Left hindlimb (tissue), 1 donor: ENCODE data around the gene FCRL2.
"Not testable (repeated sequence)": the region's sequence is repeated elsewhere in the genome, so short reads cannot be mapped to it uniquely, and the experiment has no call there.

Experiments used
- DNase-seq: peaks from one replicate; pipeline ENCODE4 v3.0.0-alpha.2; 2018

Gene FCRL2

DNA sequence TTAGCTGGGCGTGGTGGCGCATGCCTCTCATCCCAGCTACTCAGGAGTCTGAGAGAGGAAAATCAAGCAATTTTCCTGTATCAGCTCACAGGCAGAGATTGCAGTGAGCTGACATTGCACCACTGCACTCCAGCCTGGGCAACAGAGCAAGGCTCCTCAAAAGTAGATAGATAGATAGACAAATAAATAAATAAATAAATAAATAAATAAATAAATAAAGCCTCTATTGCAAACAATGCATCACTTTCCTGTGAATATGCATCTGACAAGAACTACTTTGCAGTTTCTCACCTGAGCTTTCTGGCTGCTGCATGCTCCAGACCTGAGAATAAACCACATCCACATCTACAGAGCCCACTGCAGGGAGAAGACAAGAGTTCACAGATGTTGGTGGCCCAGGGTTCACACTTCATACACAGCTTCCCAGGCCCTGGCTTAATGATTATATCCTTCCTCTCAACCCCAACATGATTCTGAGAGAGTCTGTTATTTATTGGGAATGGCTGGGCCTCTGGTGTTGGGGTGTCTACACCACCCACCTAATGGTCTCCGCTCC is 28.6 kb downstream of the FCRL2 start:
- DNase-seq = no peak

GRCh38 chr1:157739229-157739901 is 37.6 kb downstream of the FCRL2 start:
- DNase-seq = no peak

DNA sequence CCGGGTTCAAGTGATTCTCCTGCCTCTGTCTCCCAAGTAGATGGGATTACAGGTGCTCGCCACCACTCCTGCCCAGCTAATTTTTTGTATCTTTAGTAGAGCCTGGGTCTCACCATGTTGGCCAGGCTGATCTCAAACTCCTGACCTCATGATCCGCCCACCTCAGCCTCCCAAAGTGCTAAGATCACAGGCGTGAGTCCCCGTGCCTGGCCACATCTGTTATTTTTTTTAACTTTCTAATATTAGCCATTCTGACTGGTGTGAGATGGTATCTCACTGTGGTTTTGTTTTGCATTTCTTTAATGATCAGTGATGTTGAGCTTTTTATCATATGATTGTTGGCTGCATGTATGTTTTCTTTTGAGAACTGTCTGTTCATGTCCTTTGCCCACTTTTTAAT is 40.9 kb downstream of the FCRL2 start:
- DNase-seq = not testable (repeated sequence)

DNA sequence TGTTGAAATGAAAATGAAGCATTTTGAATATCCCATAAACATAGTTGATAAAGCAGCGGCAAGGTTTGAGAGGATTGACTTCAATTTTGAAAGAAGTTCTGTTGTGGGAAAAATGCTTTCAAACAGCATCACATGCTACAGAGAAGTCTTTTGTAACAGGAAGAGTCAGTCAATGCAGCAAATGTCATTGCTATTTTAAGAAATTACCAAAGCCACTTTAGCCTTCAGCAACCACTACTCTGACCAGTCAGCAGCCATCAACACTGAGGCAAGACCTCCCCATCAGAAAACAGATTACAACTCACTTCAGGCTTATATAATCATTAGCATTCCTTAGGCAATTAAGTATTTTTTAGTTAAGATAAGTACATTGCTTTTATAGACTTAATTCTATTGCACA is 42.6 kb downstream of the FCRL2 start:
- DNase-seq = no peak

- DNase-seq = no peak
Measured at GRCh38 chr1:157732755-157733154, 44.2 kb downstream of the FCRL2 start.

DNA sequence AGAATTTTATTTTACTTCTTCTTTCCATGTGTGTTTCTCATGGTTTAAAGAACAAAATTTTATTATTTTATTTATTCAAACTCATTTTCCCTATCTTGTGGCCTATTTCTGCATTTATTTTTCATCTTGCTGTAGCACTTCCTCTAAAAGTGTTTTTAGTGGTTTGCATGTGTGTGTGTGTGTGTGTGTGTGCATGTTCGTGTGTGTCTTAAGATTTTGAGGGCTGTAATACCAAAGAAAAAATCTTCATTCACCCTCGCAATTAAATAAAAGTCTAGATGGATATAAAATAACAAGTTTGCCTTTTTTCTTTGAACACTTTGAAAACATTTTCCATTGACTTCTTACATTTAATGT is 51.7 kb downstream of the FCRL2 start:
- no peak for DNase-seq

DNA sequence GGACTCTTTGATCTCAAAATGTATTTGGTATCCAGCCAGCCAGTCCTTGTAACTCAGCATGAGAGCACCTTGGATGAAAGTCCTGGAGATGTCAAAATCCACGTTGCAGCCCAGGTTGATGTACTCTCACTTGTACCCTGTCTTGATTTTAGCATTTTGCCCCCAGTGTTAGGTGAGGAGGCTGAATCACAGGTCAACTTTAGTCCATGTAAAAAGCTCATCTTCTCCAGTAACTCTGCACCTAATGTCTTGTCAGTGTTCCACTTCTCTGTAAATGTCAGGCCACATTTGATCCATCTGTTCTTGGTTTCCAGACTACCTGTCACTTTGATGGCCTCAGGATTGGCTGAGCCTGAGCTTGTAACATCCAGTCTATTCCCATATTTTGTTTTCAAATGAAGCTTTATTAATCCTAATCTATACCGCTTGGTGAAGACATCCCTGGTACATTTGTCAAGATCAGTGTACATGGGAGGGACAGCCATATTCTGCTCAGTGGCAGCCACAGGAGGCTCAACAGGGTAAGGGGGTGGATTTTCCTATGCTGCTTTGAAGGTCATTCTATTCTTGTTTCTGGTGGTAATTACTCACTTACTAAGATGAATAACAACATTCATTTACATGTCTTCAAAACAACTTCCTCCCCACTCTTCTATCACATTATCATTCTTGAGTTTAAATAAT is 52.3 kb downstream of the FCRL2 start:
- no peak for DNase-seq

DNA sequence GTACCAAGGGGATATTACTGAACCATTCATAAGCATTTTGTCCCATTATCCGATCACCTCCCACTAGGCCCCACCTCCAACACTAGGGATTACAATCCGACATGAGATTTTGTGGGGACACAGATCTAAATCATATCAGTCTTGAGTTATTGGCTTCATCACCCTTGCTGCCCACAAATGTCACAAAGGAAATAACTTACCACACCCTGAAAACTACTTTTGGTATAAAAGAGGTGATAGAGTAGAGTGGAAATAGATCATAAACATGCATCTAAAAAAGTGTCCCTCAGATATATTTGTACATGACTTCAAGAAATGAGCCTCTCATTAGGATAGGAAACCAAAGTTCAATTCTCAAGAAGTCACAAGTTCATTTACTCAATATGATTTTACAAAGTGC is 53.8 kb downstream of the FCRL2 start:
- no peak for DNase-seq

- no peak for DNase-seq
Measured at GRCh38 chr1:157721985-157722384, 54.9 kb downstream of the FCRL2 start.

- no peak for DNase-seq
Measured at GRCh38 chr1:157715736-157716135, 61.2 kb downstream of the FCRL2 start.

DNA sequence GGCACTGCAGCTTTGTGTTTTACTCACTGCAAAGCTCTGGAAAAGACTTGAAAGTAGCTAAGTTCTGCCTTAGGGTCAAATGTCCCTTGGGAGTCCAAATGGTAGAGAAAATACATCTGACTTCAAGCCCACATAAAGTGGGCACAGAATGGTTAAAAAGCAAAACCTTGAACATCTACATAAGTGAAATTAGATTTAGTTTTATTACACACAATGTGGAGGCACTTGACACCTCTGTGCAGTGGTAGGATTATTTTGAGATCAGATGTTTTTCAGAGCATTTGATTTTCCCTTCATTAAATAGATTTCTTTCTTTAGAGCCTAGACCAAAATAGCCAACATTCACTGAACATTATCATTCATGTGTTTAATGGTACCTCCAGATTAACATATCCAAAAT is 65.1 kb downstream of the FCRL2 start:
- DNase-seq = no peak

GRCh38 chr1:157704878-157705277 is 72.1 kb downstream of the FCRL2 start:
- DNase-seq = no peak

DNA sequence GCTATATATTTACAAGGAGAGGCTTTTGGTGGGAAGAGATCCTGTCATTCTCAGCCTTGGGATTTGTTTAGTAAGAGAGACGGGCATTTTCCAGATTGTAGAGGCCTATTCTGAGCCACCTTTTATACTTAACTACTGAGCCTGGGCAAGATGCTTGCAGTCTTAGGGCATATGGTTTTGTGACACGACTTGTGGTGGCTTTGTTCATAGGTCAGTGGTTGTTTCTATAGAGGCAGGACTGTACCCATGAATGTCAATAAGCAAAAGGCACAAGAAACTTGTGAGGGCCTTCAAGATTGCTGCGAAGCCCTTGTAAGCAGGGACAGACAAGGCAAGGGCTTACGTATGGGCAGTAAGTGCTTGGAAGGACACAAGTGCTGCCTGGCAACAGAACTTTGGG is 73.0 kb downstream of the FCRL2 start:
- no peak for DNase-seq

GRCh38 chr1:157702308-157702825 is 74.6 kb downstream of the FCRL2 start:
- no peak for DNase-seq

DNA sequence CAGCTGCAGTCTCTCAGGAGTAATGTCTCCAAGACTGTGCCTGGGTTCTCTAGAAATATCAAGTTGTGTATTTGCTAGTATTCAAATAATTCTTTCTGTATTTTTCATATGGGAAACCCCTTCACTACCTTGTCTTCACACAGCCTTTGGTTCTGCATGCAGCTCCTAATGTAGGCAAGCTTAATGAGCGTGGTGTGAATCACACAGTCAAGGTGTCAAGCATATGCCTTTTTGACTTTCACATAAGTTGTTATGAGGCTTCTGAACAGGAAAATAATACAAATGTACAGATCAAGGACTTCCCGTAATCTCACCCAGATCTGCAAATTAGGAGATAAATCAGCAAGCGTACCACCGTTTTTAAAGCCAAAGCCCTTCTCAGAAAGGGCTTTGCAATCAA is 76.2 kb downstream of the FCRL2 start, which contains the start of gene FCRL3:
Gene FCRL3, minus strand, starts transcription at position 38 of the 400 bp plus-strand sequence. CDS start 280 bp downstream, outside the sequence.
- DNase-seq = no peak

DNA sequence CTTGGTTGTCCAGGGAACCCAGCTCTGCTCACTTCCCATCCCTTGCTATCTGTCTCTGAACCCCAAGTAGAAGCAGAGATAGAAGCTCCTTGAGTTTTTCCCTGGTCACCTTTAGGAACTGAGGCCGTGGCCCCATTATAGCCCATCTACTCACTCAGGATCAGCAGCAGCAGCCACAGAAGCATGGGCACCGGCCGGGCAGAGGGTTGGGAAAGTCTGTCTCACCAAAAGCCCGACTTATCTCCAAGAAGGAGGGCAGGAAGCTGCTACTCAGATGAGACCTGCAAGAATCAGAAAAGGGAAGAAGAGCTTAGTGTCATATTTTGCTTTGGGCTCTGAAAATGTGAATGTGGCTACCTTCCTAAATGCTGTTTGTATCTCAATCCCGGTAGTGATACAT is 76.6 kb downstream of the FCRL2 start:
- no peak for DNase-seq

DNA sequence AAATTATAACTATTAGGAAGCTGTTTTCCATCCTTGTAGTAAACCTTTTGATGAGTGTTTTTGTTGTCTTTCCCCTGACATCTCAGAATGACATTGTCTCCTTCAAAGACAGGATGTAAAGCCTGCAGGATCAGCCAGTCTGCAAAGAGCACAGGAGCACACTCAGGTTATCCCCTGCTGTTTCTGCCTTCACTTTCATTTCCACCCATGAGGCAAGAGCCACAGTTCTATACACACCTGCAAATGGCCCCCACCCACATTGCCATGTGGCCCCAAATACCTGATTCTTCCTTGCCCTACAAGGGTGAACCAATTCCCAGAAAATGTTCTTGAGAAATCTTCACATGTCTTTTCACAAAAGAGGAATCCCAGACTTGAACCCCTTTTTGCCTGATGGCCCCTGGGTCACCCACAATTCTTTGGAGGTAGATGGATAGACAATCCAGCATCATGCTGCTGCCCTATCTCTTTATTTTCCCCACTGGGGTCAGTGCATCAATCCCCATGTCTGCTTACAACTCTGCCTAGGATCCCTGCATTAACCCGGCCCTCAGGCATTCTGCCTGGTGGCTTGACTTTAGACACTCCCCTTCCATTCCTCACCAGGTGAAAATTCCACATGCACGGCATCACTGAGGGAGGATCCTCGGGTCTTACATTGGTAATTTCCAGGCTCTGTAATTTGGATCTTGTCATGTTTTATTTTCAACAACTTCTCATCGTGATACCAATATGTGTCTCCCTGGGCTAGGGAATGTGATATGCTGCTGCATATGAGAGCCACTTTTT is 79.0 kb downstream of the FCRL2 start:
- DNase-seq = no peak

DNA sequence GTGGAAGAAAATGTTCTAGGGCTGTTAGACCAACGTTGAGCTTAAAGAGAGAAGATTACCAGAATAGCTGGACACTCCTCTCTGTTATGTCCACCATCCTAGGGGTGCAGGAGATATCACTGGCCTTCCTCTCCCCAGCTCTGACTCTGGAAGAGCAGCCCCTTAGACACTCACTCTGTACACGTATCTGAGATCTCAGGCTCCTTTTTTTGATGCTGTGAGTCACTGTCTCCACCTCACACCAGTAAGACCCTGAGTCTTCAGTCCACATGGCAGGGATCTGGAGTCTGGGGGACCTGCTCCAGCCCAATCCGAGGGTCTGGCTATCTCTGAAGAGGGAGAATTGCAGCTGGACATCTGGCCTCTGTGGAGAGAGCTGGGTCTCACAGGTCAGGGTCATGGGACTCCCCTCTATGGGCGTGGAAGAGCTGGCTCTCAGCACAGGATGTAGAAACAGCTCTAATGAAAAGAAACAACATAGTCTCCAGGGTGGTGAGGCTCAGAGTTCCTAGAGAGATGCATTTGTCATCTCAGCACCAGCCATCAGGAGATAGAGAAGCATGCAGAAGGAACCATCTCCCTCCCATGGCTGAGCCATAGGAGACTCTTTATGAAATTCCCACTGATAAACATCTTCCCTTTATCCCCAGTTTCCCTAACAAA is 79.8 kb downstream of the FCRL2 start:
- no peak for DNase-seq
